Stimulated activated CD8-positive, alpha-beta memory T cell treated with anti-CD3 and anti-CD28 coated beads, Interleukin-2, amount 100 ng/mL, for 48 hours (primary cell): ENCODE data around the gene USP17L20.
"Not testable (repeated sequence)": the region's sequence is repeated elsewhere in the genome, so short reads cannot be mapped to it uniquely, and the experiment has no call there.

Experiments used
- DNase-seq, 2 donors: peaks; one replicate each; pipeline ENCODE4 v3.0.0-alpha.2; 2020; ENCODE audit warnings: low read depth in 2 of 2

The USP17L20 gene

GRCh38 chr4:9257824-9258223 lies at the start of gene USP17L20:
Gene USP17L20 (plus strand): TSS chr4:9258124. CDS start chr4:9258124, 0 bp downstream.
- not testable (repeated sequence) for DNase-seq

- not testable (repeated sequence) for DNase-seq
Observed at GRCh38 chr4:9210357-9210756, 47.6 kb upstream of the USP17L20 start, which contains the start of gene USP17L10. Gene USP17L10 (plus strand): TSS chr4:9210657. CDS start chr4:9210657, 0 bp downstream.

- DNase-seq = not testable (repeated sequence)
Observed at GRCh38 chr4:9214701-9215100, 43.2 kb upstream of the USP17L20 start.

- not testable (repeated sequence) for DNase-seq
Observed at GRCh38 chr4:9215105-9215504, 42.8 kb upstream of the USP17L20 start, which contains the start of gene USP17L11. Gene USP17L11 (plus strand): TSS chr4:9215405. CDS start chr4:9215405, 0 bp downstream.

GRCh38 chr4:9219852-9220251 lies 38.1 kb upstream of the USP17L20 start, which contains the start of gene USP17L12:
Gene USP17L12 (plus strand): TSS chr4:9220152. CDS start chr4:9220152, 0 bp downstream.
- not testable (repeated sequence) for DNase-seq

- not testable (repeated sequence) for DNase-seq
Observed at GRCh38 chr4:9224596-9224995, 33.3 kb upstream of the USP17L20 start, which contains the start of gene USP17L13. Gene USP17L13 (plus strand): TSS chr4:9224896. CDS start chr4:9224896, 0 bp downstream.

- DNase-seq = not testable (repeated sequence)
Observed at GRCh38 chr4:9230249-9230648, 27.7 kb upstream of the USP17L20 start.

GRCh38 chr4:9234085-9234484 lies 23.8 kb upstream of the USP17L20 start, which contains the start of gene USP17L15:
Gene USP17L15 (plus strand): TSS chr4:9234385. CDS start chr4:9234385, 0 bp downstream.
- not testable (repeated sequence) for DNase-seq

- not testable (repeated sequence) for DNase-seq
Observed at GRCh38 chr4:9238461-9238860, 19.5 kb upstream of the USP17L20 start.

GRCh38 chr4:9243579-9243978 lies 14.3 kb upstream of the USP17L20 start, which contains the start of gene USP17L17:
Gene USP17L17 (plus strand): TSS chr4:9243879. CDS start chr4:9243879, 0 bp downstream.
- not testable (repeated sequence) for DNase-seq

GRCh38 chr4:9247953-9248680 lies 9.8 kb upstream of the USP17L20 start, which contains the start of gene USP17L18:
Gene USP17L18 (plus strand): TSS chr4:9248630. CDS start chr4:9248630, 0 bp downstream.
- not testable (repeated sequence) for DNase-seq

GRCh38 chr4:9253078-9253477 lies 4.8 kb upstream of the USP17L20 start, which contains the start of gene USP17L19:
Gene USP17L19 (plus strand): TSS chr4:9253378. CDS start chr4:9253378, 0 bp downstream.
- not testable (repeated sequence) for DNase-seq

- not testable (repeated sequence) for DNase-seq
Observed at GRCh38 chr4:9262572-9262971, 4.6 kb downstream of the USP17L20 start, which contains the start of gene USP17L21. Gene USP17L21 (plus strand): TSS chr4:9262872. CDS start chr4:9262872, 0 bp downstream.

GRCh38 chr4:9267319-9267718 lies 9.4 kb downstream of the USP17L20 start, which contains the start of gene USP17L22:
Gene USP17L22 (plus strand): TSS chr4:9267619. CDS start chr4:9267619, 0 bp downstream.
- DNase-seq = not testable (repeated sequence)

- DNase-seq = not testable (repeated sequence)
Observed at GRCh38 chr4:9271719-9272118, 13.8 kb downstream of the USP17L20 start.
